T-helper 2 cell treated with Interferon-gamma antibody and Interleukin-4, amounts not matched to agents 100 ng/mL and 5 ng/mL, for 36 hours (primary cell): Measurements from ENCODE around the gene RAD51B. TPM values are rescaled to one million over a fixed set of nuclear protein-coding genes. Genes with fewer than 3 reads are reported as not detected.

Experiments used
- intact Hi-C: fragments of 100-400 bp; cut with micrococcal nuclease; formaldehyde crosslinking; loops from one replicate; pipeline ENCODE4 v1.15.1; 2023
- total RNA-seq: library from RNA; stranded (reverse); gene quantifications from 2 replicates; pipeline ENCODE4 v1.2.3, GENCODE V29; 2022

RAD51B gene
- total RNA-seq, 1 donor from 2014 or later: 31.7 TPM

- intact Hi-C loops: no loop called here
Measured at GRCh38 chr14:68598621-68599447, 779.3 kb downstream of the RAD51B start.

GRCh38 chr14:68599896-68600610, 780.5 kb downstream of the RAD51B start:
- intact Hi-C loops: no loop called here

- intact Hi-C loops: no loop called here
Measured at GRCh38 chr14:68602507-68602906, 782.9 kb downstream of the RAD51B start.

GRCh38 chr14:68603533-68604360, 784.2 kb downstream of the RAD51B start:
- intact Hi-C loops: no loop called here

- intact Hi-C loops: no loop called here
Measured at GRCh38 chr14:68604361-68604730, 784.8 kb downstream of the RAD51B start.

- intact Hi-C loops: no loop called here
Measured at GRCh38 chr14:68604822-68605221, 785.2 kb downstream of the RAD51B start.

GRCh38 chr14:68606176-68606575, 786.6 kb downstream of the RAD51B start:
- intact Hi-C loops: no loop called here

- intact Hi-C loops: no loop called here
Measured at GRCh38 chr14:68606644-68607043, 787.1 kb downstream of the RAD51B start.

GRCh38 chr14:68607081-68607866, 787.7 kb downstream of the RAD51B start:
- intact Hi-C loops: no loop called here

GRCh38 chr14:68607867-68608573, 788.4 kb downstream of the RAD51B start:
- intact Hi-C loops: no loop called here

GRCh38 chr14:68608574-68608962, 789.0 kb downstream of the RAD51B start:
- intact Hi-C loops: no loop called here

GRCh38 chr14:68609012-68609411, 789.4 kb downstream of the RAD51B start:
- intact Hi-C loops: no loop called here

- intact Hi-C loops: no loop called here
Measured at GRCh38 chr14:68610251-68610793, 790.7 kb downstream of the RAD51B start.

GRCh38 chr14:68611599-68611998, 792.0 kb downstream of the RAD51B start:
- intact Hi-C loops: no loop called here

GRCh38 chr14:68612049-68612448, 792.5 kb downstream of the RAD51B start:
- intact Hi-C loops: no loop called here

- intact Hi-C loops: no loop called here
Measured at GRCh38 chr14:68616221-68616902, 796.8 kb downstream of the RAD51B start.

GRCh38 chr14:68619790-68620574, 800.4 kb downstream of the RAD51B start:
- intact Hi-C loops: no loop called here
